WTC11 (cell line): ENCODE data around the gene SPOCD1. TPM values are rescaled to one million over a fixed set of nuclear protein-coding genes. Genes with fewer than 3 reads are reported as not detected.

Experiments
- ATAC-seq: fragments of 200-7000 bp; cut with Tn5 transposase; 2 replicates; pipeline ENCODE4 v1.10.0; 2021; ENCODE audit warnings: mild to moderate bottlenecking, moderate library complexity
- CTCF ChIA-PET: fragments of 300-600 bp; sonication (Branson Sonifier 250); formaldehyde crosslinking; loops from one replicate; lab custom pipeline; 2021; ENCODE audit warnings: antibody characterized with exemption; lab: Charles Lee
- POLR2A ChIA-PET: fragments of 350-600 bp; sonication (Branson Sonifier 250); formaldehyde crosslinking; loops from one replicate; lab custom pipeline; 2021; ENCODE audit warnings: antibody characterized with exemption; lab: Charles Lee
- DNase-seq: peaks from one replicate; pipeline ENCODE4 v3.0.0; 2021; ENCODE audit warnings: low spot score
- H3K27ac Mint-ChIP-seq: 2 replicates; pipeline ENCODE4 v1.8.0; 2021; ENCODE audit warnings: mixed read lengths
- H3K27me3 Mint-ChIP-seq: 2 replicates; pipeline ENCODE4 v1.8.0; 2021; ENCODE audit warnings: low read depth, mild to moderate bottlenecking, moderate library complexity, mixed read lengths
- H3K36me3 Mint-ChIP-seq: 2 replicates; pipeline ENCODE4 v1.8.0; 2021; ENCODE audit warnings: mixed read lengths
- H3K4me1 Mint-ChIP-seq: 2 replicates; pipeline ENCODE4 v1.8.0; 2022; ENCODE audit warnings: mixed read lengths
- H3K4me3 Mint-ChIP-seq: 2 replicates; pipeline ENCODE4 v1.8.0; 2021; ENCODE audit warnings: mild to moderate bottlenecking, moderate library complexity, mixed read lengths
- H3K9me3 Mint-ChIP-seq: 2 replicates; pipeline ENCODE4 v1.8.0; 2021; ENCODE audit warnings: mixed read lengths
- AR ChIP-seq: fragments of 250-450 bp; sonication (Bioruptor Pico); IDR thresholded peaks from 2 replicates; pipeline ENCODE4 v1.9.0; 2021; ENCODE audit warnings: mild to moderate bottlenecking
- CREB1 ChIP-seq: sonication (generic); formaldehyde crosslinking; IDR thresholded peaks from 2 replicates; pipeline ENCODE4 v1.8.0; 2023; ENCODE audit warnings: mild to moderate bottlenecking, missing genetic modification reagents
- CREM ChIP-seq: sonication (generic); formaldehyde crosslinking; IDR thresholded peaks from 2 replicates; pipeline ENCODE4 v1.8.1; 2022; ENCODE audit warnings: mild to moderate bottlenecking, missing genetic modification reagents, moderate library complexity
- HMGA2 ChIP-seq: fragments of 250-450 bp; sonication (Bioruptor Pico); IDR thresholded peaks from 2 replicates; pipeline ENCODE4 v1.4.0; 2021; ENCODE audit warnings: mild to moderate bottlenecking, moderate library complexity
- IRF1 ChIP-seq: sonication (generic); formaldehyde crosslinking; IDR thresholded peaks from 2 replicates; pipeline ENCODE4 v1.8.0; 2023; ENCODE audit warnings: missing genetic modification reagents
- MXD4 ChIP-seq: fragments of 250-450 bp; sonication (Bioruptor Pico); IDR thresholded peaks from 2 replicates; pipeline ENCODE4 v1.8.0; 2021; ENCODE audit warnings: mild to moderate bottlenecking, moderate library complexity, borderline replicate concordance
- PRDM15 ChIP-seq: sonication (generic); formaldehyde crosslinking; IDR thresholded peaks from 2 replicates; pipeline ENCODE4 v1.8.0; 2022; ENCODE audit warnings: missing genetic modification reagents
- RELA ChIP-seq: sonication (generic); formaldehyde crosslinking; IDR thresholded peaks from 2 replicates; pipeline ENCODE4 v1.8.1; 2022; ENCODE audit warnings: missing genetic modification reagents, mild to moderate bottlenecking, borderline replicate concordance
- RORB ChIP-seq: fragments of 250-450 bp; sonication (Bioruptor Pico); IDR thresholded peaks from 2 replicates; pipeline ENCODE4 v1.9.0; 2021; ENCODE audit warnings: mild to moderate bottlenecking
- SMAD3 ChIP-seq: sonication (generic); formaldehyde crosslinking; IDR thresholded peaks from 2 replicates; pipeline ENCODE4 v1.8.0; 2022; ENCODE audit warnings: missing genetic modification reagents, mild to moderate bottlenecking, borderline replicate concordance
- STAT6 ChIP-seq: sonication (generic); formaldehyde crosslinking; conservative IDR thresholded peaks from 2 replicates; pipeline ENCODE4 v1.8.1; 2023; ENCODE audit warnings: mild to moderate bottlenecking, low read depth, missing genetic modification reagents, moderate library complexity
- ZNF138 ChIP-seq: sonication (generic); formaldehyde crosslinking; conservative IDR thresholded peaks from 2 replicates; pipeline ENCODE4 v1.8.1; 2022; ENCODE audit warnings: mild to moderate bottlenecking, moderate library complexity, missing genetic modification reagents
- ZNF512 ChIP-seq: sonication (generic); formaldehyde crosslinking; IDR thresholded peaks from 2 replicates; pipeline ENCODE4 v1.8.1; 2022; ENCODE audit warnings: missing genetic modification reagents, borderline replicate concordance
- total RNA-seq: library from RNA; stranded (reverse); gene quantifications from 3 replicates; pipeline ENCODE4 v1.2.3, GENCODE V29; 2021
- TF ChIP-seq, protein P1 (sequence below): sonication (generic); formaldehyde crosslinking; IDR thresholded peaks from 2 replicates; pipeline ENCODE4 v1.8.0; 2022; ENCODE audit warnings: mild to moderate bottlenecking, missing genetic modification reagents
- TF ChIP-seq, protein P2 (sequence below): sonication (generic); formaldehyde crosslinking; IDR thresholded peaks from 2 replicates; pipeline ENCODE4 v1.8.1; 2023; ENCODE audit warnings: mild to moderate bottlenecking, missing genetic modification reagents, moderate library complexity

Gene SPOCD1
- total RNA-seq, 1 experiment from 2014 or later, result 3.0 TPM

- ATAC-seq (no peak), DNase-seq (no peak)
- Mint-ChIP-seq H3K4me3 (no peak overlapping the region), H3K27me3 (no peaks in the 10 kb centered on the region), H3K27ac (no peak overlapping the region), H3K36me3 (no peaks in the 10 kb centered on the region), H3K9me3 (no peaks in the 10 kb centered on the region), H3K4me1 (no peaks in the 10 kb centered on the region)
- POLR2A ChIA-PET, result no interaction called here
- CTCF ChIA-PET, result interaction anchor here (2.7 kb wide), 1 partner anchor 109 kb away, joined by 8 read pairs; no protein-coding TSS in a partner anchor
- TF ChIP-seq RORB (CRISPR knock-in tag) (no peak), ZNF512 (no peak), RELA (no peak), ZNF138 (CRISPR knock-in tag) (no peak), CREM (CRISPR knock-in tag) (no peak), CREB1 (CRISPR knock-in tag) (no peak), IRF1 (CRISPR knock-in tag) (no peak), MXD4 (CRISPR knock-in tag) (no peak)
- TF ChIP-seq, protein P1, sequence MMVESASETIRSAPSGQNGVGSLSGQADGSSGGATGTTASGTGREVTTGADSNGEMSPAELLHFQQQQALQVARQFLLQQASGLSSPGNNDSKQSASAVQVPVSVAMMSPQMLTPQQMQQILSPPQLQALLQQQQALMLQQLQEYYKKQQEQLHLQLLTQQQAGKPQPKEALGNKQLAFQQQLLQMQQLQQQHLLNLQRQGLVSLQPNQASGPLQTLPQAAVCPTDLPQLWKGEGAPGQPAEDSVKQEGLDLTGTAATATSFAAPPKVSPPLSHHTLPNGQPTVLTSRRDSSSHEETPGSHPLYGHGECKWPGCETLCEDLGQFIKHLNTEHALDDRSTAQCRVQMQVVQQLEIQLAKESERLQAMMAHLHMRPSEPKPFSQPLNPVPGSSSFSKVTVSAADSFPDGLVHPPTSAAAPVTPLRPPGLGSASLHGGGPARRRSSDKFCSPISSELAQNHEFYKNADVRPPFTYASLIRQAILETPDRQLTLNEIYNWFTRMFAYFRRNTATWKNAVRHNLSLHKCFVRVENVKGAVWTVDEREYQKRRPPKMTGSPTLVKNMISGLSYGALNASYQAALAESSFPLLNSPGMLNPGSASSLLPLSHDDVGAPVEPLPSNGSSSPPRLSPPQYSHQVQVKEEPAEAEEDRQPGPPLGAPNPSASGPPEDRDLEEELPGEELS (CRISPR knock-in tag), result no peak
- TF ChIP-seq, protein P2, sequence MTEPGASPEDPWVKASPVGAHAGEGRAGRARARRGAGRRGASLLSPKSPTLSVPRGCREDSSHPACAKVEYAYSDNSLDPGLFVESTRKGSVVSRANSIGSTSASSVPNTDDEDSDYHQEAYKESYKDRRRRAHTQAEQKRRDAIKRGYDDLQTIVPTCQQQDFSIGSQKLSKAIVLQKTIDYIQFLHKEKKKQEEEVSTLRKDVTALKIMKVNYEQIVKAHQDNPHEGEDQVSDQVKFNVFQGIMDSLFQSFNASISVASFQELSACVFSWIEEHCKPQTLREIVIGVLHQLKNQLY (CRISPR knock-in tag), result no peak
Measured at GRCh38 chr1:31855038-31855845, 39.4 kb upstream of the SPOCD1 start.

GRCh38 chr1:31849653-31850052 is 33.8 kb upstream of the SPOCD1 start:
- Mint-ChIP-seq H3K36me3 (no peaks in the 10 kb centered on the region), H3K4me3 (no peak overlapping the region), H3K27ac (no peak overlapping the region), H3K4me1 (no peaks in the 10 kb centered on the region), H3K27me3 (no peaks in the 10 kb centered on the region), H3K9me3 (peaks cover 4% of the 10 kb centered on the region)
- ATAC-seq, result no peak
- ChIA-PET POLR2A (no interaction called here), CTCF (no interaction called here)
- no peak for DNase-seq
- TF ChIP-seq SMAD3 (CRISPR knock-in tag) (no peak), AR (CRISPR knock-in tag) (no peak), STAT6 (CRISPR knock-in tag) (no peak), HMGA2 (CRISPR knock-in tag) (no peak), MXD4 (CRISPR knock-in tag) (no peak), PRDM15 (CRISPR knock-in tag) (no peak)
- TF ChIP-seq, protein P2 (CRISPR knock-in tag), result no peak
